Measurements from ENCODE around the gene MST1.

MST1 gene

GRCh38 chr3:49634736-49635135, 54.5 kb downstream of the MST1 start:
- no peak for DNase-seq (ENCODE audit: low read depth, low spot score)

Measured in activated naive CD8-positive, alpha-beta T cell treated with anti-CD3 and anti-CD28 coated beads, Interleukin-2, amount 50 U/mL, for 16 hours (primary cell).